HFFc6 (cell line): ENCODE measurements around the gene ATP4A. TPM values are rescaled to one million over a fixed set of nuclear protein-coding genes. Genes with fewer than 3 reads are reported as not detected.
A peak's percentile ranks its signal among the peaks of the same experiment; 100 is the strongest.

Experiments used
- DNase-seq: peaks from one replicate; pipeline ENCODE4 v3.0.0-alpha.2; 2018
- H3K27ac Mint-ChIP-seq: 2 replicates; pipeline ENCODE4 v1.8.0; 2020; ENCODE audit warnings: mild to moderate bottlenecking, mixed read lengths
- H3K27me3 Mint-ChIP-seq: 2 replicates; pipeline ENCODE4 v1.8.0; 2021; ENCODE audit warnings: mild to moderate bottlenecking, moderate library complexity, mixed read lengths; ENCODE audit not compliant: insufficient read depth
- H3K36me3 Mint-ChIP-seq: 2 replicates; pipeline ENCODE4 v1.8.0; 2021; ENCODE audit warnings: low read depth, mixed read lengths
- H3K4me1 Mint-ChIP-seq: 2 replicates; pipeline ENCODE4 v1.8.0; 2020; ENCODE audit warnings: low read depth, mixed read lengths
- H3K4me3 Mint-ChIP-seq: 2 replicates; pipeline ENCODE4 v1.8.0; 2020; ENCODE audit warnings: mild to moderate bottlenecking, moderate library complexity, mixed read lengths
- H3K9me3 Mint-ChIP-seq: 2 replicates; pipeline ENCODE4 v1.8.0; 2020; ENCODE audit warnings: mild to moderate bottlenecking, mixed read lengths
- total RNA-seq, 6 experiments: library from RNA; stranded (reverse); fragmentation: NEBNext Ultra II Directional; extraction: Animal tissue kit (Norgen Biotek cat#: 25700); gene quantifications; 2 replicates in 1 of 6; 3 replicates in 5 of 6; pipeline ENCODE4 v1.2.3, GENCODE V29; 2021
- TF ChIP-seq, protein P1 (sequence below): fragments of 200-600 bp; sonication (generic); IDR thresholded peaks from 2 replicates; pipeline ENCODE4 v1.5.0; 2021; ENCODE audit warnings: antibody characterized with exemption, mild to moderate bottlenecking

The ATP4A gene
- total RNA-seq, 6 experiments from 2014 or later: not detected

DNA sequence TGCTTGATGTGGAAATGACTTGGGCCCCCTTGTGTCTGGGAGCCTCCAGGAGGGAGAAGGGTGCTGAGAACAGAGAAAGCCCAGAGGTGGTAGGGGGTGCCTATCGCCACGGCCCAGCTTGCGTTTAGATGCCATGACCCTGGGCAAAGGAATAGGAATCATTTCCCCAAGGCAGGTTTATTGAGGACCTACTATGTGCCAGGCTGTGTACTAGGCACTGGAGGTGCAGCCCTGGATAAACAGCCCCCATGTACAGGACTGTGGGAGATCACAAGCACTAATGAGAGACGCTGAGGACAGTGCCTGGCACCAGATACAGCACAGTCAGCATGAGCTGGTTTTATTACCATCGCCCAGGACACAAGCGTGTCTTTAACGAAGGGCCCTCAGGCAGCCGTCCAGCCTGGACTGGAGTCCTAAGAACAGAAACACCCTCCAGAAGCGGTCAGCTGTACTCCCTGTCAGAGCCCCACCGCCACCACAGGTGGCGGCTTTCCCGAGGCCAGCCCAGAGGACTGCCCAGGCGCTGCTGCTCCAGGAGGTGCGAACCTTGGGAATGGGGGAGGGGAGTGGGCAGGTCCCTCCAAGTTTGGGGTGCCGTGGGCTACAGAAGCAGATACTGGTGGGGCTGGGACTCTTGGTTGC is 13.5 kb downstream of the ATP4A start:
- H3K4me1 Mint-ChIP-seq: peaks cover 15% of the 10 kb centered on the region
- H3K27ac Mint-ChIP-seq: no peak overlapping the region
- H3K36me3 Mint-ChIP-seq: peaks cover 6% of the 10 kb centered on the region; the same call in 1 of the 2 replicates
- no peak for DNase-seq
- peaks cover 8% of the 10 kb centered on the region for H3K27me3 Mint-ChIP-seq
- H3K4me3 Mint-ChIP-seq: no peak overlapping the region
- TF ChIP-seq, protein P1, sequence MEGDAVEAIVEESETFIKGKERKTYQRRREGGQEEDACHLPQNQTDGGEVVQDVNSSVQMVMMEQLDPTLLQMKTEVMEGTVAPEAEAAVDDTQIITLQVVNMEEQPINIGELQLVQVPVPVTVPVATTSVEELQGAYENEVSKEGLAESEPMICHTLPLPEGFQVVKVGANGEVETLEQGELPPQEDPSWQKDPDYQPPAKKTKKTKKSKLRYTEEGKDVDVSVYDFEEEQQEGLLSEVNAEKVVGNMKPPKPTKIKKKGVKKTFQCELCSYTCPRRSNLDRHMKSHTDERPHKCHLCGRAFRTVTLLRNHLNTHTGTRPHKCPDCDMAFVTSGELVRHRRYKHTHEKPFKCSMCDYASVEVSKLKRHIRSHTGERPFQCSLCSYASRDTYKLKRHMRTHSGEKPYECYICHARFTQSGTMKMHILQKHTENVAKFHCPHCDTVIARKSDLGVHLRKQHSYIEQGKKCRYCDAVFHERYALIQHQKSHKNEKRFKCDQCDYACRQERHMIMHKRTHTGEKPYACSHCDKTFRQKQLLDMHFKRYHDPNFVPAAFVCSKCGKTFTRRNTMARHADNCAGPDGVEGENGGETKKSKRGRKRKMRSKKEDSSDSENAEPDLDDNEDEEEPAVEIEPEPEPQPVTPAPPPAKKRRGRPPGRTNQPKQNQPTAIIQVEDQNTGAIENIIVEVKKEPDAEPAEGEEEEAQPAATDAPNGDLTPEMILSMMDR: no peak
- no peaks in the 10 kb centered on the region for H3K9me3 Mint-ChIP-seq

DNA sequence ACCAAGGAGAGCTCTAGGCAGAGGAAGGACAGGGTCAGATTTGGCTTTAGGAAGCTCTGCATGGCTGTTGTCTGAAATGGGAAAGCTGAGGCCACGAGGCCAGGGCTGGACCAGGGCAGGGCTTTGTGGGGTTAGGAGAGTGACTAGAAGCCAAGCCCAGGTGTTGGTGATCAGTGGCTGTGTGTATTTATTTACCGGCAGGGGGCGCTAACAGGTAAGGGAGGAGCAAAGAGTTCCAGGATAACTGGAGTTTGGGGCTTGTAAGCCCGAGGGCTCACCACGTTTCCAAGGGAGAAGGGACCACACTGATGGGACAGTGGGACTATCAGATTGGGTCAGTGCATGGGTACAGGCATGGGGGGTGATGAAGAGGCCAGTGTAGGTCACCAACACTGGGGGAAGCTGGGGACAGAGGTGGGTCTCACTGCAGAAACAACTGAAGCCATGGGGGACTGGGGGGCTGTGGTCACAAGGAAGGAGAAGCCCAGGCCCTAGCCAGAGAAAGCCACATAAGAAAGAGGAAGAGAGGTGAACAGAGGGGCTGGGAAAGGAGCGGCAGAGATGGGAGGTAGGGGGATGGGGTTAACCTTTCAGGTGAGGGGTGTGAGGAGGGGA is 14.2 kb downstream of the ATP4A start:
- TF ChIP-seq, protein P1: peak; percentile 92
- Mint-ChIP-seq H3K9me3 (no peaks in the 10 kb centered on the region), H3K27ac (no peak overlapping the region), H3K4me3 (no peak overlapping the region), H3K27me3 (peaks cover 6% of the 10 kb centered on the region), H3K4me1 (peaks cover 19% of the 10 kb centered on the region), H3K36me3 (peaks cover 6% of the 10 kb centered on the region; the same call in 1 of the 2 replicates)
- DNase-seq: peak; percentile 46

DNA sequence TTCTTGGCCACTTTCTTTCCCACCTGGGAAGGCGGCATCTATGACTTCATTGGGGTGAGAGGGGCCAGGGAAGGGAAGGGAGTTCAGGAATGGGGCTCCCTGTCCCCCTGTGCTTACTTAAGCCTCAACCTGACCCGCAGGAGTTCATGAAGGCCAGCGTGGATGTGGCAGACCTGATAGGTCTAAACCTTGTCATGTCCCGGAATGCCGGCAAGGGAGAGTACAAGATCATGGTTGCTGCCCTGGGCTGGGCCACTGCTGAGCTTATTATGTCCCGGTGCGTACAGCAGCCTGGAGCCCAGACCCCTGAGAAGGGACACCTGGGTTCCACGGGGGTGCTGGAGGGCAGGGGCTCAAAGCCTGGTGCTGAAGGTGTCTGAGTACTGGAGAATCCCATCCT is 16.9 kb downstream of the ATP4A start:
- Mint-ChIP-seq H3K4me1 (peaks cover 22% of the 10 kb centered on the region), H3K27me3 (peaks cover 2% of the 10 kb centered on the region), H3K4me3 (peak overlapping the region; percentile 97), H3K36me3 (peaks cover 6% of the 10 kb centered on the region; the same call in 1 of the 2 replicates), H3K27ac (peak overlapping the region; percentile 75), H3K9me3 (no peaks in the 10 kb centered on the region)
- no peak for DNase-seq
- TF ChIP-seq, protein P1: no peak

DNA sequence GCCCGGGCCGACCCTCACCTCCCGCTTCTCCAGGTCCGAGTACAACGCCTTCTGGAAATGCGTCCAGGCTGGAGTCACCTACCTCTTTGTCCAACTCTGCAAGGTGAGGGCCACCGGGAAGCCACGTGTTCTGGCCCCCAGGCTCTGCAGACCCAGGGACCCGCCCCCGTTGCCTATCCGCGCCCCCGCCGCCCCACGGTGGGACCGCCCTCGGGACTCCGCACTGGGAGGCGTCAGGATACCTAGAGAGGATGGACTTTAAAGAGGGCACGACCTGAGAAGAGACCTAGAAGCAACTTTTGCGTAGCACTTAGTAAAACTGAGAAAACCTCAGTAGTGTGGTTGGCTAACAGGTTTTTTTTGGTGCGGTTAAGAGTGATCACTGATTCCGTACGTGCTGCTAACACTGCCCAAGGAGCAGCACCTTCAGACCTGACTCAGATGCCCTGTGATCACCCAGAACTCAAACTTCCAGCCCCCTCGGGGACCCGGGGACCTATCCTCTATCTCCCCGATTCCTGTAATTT is 17.5 kb downstream of the ATP4A start:
- Mint-ChIP-seq H3K4me1 (peaks cover 22% of the 10 kb centered on the region), H3K27ac (peak overlapping the region; percentile 75), H3K4me3 (peak overlapping the region; percentile 97), H3K27me3 (peaks cover 2% of the 10 kb centered on the region), H3K9me3 (no peaks in the 10 kb centered on the region), H3K36me3 (peaks cover 6% of the 10 kb centered on the region; the same call in 1 of the 2 replicates)
- no peak for DNase-seq
- TF ChIP-seq, protein P1: no peak

DNA sequence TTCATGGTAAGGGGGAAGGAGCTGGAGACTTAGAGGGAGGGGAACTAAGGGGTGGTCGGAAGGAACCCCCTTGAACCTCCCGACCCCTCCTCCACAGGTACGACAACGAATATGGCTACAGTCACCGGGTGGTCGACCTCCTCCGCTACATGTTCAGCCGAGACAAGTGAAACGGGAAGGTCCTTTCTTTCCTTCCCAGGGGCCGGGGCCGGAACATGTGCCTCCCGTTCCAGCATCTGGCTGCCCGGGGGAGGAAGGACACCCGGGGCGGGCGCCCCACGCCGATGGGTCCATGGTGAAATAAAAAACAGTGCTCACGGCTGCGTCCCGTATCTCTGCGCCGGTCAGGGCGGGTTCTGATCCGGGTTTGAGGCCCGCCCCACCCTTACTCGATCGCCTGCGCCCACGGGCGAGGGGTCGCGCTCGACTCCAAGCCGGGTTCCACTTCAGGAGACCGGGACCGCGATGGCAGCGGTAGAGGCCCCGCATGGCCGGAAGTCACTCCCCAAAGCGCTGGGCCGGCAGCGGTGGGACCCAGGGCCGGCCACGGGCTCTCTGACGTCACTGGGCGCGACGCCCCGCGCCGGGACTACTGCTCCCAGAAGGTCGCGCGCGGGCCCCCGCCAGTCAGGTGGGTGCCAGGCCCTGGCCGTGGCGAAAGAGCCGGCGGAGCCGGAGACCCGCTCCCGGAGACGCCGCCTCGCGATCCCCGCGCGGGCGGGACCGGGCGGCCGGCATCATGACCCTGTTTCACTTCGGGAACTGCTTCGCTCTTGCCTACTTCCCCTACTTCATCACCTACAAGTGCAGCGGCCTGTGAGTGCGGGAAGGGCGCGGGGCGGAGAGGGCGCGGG is 18.2 kb downstream of the ATP4A start, which contains the start of gene TMEM147:
Gene TMEM147 (plus strand): TSS at position 626 of the 854 bp plus-strand sequence. CDS start 114 bp downstream, at position 740.
- TF ChIP-seq, protein P1: no peak
- H3K4me1 Mint-ChIP-seq: peaks cover 22% of the 10 kb centered on the region
- peak within 1 kb of the TSS; percentile 85 for H3K27ac Mint-ChIP-seq
- peak; percentile 76 for DNase-seq
- peaks cover 2% of the 10 kb centered on the region for H3K27me3 Mint-ChIP-seq
- no peaks in the 10 kb centered on the region for H3K9me3 Mint-ChIP-seq
- H3K36me3 Mint-ChIP-seq: peaks cover 10% of the 10 kb centered on the region; the same call in 1 of the 2 replicates
- peak within 1 kb of the TSS; percentile 97 for H3K4me3 Mint-ChIP-seq
